ENCODE data around the gene CNNM2. TPM values are rescaled to one million over a fixed set of nuclear protein-coding genes. Genes with fewer than 3 reads are reported as not detected.
A peak's percentile ranks its signal among the peaks of the same experiment; 100 is the strongest.

CNNM2 gene
- total RNA-seq, 2 experiments from 2014 or later = 4.2 to 4.5 TPM

DNA sequence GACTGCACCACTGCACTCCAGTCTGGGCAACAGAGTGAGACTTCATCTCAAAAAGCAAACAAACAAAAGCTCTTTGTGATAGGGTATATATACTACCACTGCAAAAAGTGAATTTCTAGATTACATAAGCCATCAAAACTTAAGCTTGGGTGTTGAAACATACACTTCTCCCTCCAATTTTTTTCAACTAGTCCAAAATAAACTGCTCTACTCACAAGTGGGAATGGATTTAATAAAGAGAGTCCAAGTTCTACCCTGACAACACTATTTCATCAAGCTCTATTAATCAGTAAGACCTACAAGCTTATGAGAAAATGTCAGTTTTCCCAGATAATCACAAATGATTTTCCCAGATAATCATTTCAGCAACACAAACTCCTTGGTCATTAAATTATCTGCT lies 192.3 kb downstream of the CNNM2 start:
- Mint-ChIP-seq H3K36me3 (ENCODE audit: low read depth) (peaks cover 9% of the 10 kb centered on the region), H3K27me3 (no peaks in the 10 kb centered on the region), H3K4me1 (peaks cover 20% of the 10 kb centered on the region), H3K4me3 (no peak overlapping the region), H3K27ac (no peak overlapping the region), H3K9me3 (ENCODE audit: low read depth) (no peaks in the 10 kb centered on the region)
- ChIA-PET CTCF (interaction anchor here (0.9 to 2.7 kb wide), 3 partner anchors 119 to 133 kb away, joined by 3 to 18 read pairs (median 4); partner anchors contain the start of gene RPEL1), POLR2A (no interaction called here)
- ATAC-seq (no peak), DNase-seq (no peak)
- intact Hi-C loops (cut with DNase I, micrococcal nuclease) = loop anchor here in 1 of 2 experiments (5.0 kb wide), 2 partner anchors 82 to 132 kb away; partner anchors contain the start of gene NT5C2

DNA sequence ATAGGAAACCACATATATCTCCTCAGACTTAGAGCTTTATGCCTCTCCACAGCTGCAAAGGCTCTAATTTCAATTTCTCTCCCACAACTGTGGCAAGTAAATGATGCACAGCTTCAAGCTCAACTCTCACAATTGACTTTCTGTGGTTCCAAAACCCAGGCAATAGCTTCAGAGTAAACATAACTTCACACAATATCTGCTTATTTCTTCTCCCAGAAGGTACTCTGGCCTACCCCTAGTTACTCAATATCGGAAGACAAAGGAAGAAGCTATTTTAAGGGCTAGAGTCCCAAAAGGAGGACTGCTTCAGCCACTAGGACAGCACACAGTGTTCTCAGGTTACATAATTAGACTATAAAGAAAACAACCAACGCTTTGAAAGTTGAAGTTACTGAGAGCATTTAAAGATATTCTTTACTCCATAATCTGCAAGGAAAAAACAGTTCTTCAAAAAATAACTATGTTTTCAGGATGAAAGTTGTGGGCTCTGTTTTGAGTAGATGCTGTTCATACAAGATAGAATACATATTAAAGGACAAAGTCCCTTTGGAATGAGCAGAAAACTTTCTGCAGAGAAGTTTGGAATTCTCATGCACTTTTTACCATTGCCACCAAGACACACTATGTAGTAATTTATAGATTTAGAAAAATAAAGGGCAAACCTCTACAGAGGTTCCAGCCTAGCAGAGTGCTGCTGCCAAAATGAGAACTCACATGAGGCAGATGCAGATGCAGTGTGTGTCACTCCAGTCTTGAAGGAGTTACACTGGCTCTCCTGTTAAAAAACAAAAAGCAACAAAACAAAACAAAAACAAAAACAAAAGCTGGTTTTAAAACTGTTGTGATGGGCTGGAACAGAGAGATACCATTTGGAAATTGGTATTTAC lies 193.2 kb downstream of the CNNM2 start:
- Mint-ChIP-seq H3K36me3 (ENCODE audit: low read depth) (peaks cover 9% of the 10 kb centered on the region), H3K4me3 (no peak overlapping the region), H3K27me3 (no peaks in the 10 kb centered on the region), H3K9me3 (ENCODE audit: low read depth) (no peaks in the 10 kb centered on the region), H3K4me1 (peaks cover 20% of the 10 kb centered on the region), H3K27ac (peak overlapping the region; percentile 83)
- ATAC-seq (no peak), DNase-seq (no peak)
- ChIA-PET CTCF (interaction anchor here (0.5 to 2.7 kb wide), 6 partner anchors 33 to 275 kb away, joined by 3 to 18 read pairs (median 4); partner anchors contain the start of genes CYP17A1 and RPEL1), POLR2A (interaction anchor here (0.6 to 1.2 kb wide), 2 partner anchors 81 to 396 kb away, joined by 3 to 4 read pairs; no protein-coding TSS in a partner anchor)
- intact Hi-C loops (cut with DNase I, micrococcal nuclease) = loop anchor here in 1 of 2 experiments (5.0 kb wide), 2 partner anchors 81 to 131 kb away; partner anchors contain the start of gene NT5C2

DNA sequence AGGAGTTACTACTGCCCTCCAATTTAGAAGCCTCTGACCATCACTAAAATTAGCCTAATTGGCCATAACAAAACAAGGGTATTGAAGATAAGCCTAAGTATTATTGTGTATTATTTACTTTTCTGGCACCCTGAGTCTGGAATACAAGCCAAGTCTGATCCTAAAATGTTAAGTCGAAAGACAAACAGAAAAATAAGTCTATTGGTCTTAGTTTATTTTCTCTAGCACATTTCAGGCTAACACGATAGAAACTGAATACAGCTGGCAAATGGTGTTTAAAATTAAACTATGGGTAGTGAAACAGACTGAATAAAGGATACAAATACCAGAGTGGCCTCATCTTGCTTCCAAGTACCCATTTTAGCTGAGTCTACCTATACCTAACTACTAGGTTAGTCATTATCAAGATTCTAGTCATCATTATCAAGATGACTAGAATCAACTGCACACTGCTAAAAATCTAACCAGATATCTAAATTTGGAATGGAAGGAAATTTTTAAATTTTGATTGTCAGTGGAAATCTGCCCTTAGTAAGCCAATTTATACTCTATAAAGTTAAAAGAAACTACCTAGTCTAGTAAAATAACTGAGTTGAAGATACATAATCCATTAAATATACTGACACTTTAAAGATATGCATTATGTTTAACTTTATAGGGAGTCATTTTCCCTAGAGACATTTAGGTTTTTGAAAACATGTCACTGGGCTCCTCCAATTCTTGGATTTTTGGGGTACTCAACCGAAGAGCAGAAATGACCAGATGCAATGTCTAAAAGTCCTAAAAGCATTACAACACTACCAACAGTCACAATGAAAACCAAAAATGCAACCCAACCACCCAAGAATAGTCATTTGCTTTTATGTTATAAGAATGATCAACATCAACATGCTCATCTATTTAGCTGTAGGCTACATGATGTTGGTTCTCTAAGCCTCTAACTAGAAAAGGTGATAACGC lies 194.1 kb downstream of the CNNM2 start:
- Mint-ChIP-seq H3K9me3 (ENCODE audit: low read depth) (no peaks in the 10 kb centered on the region), H3K4me3 (peak overlapping the region; percentile 12), H3K4me1 (peaks cover 20% of the 10 kb centered on the region), H3K27me3 (no peaks in the 10 kb centered on the region), H3K36me3 (ENCODE audit: low read depth) (peaks cover 9% of the 10 kb centered on the region), H3K27ac (peak overlapping the region; percentile 83)
- POLR2A ChIA-PET = interaction anchor here (0.6 to 1.2 kb wide), 4 partner anchors 31 to 436 kb away, joined by 3 to 12 read pairs (median 4); no protein-coding TSS in a partner anchor
- CTCF ChIA-PET = interaction anchor here (0.8 to 2.7 kb wide), 6 partner anchors 11 to 222 kb away, joined by 3 to 18 read pairs (median 3); partner anchors contain the start of gene RPEL1
- peak; percentile 97 for ATAC-seq
- DNase-seq = no peak
- intact Hi-C loops (cut with DNase I, micrococcal nuclease) = loop anchor here in 1 of 2 experiments (5.0 kb wide), 2 partner anchors 80 to 130 kb away; partner anchors contain the start of gene NT5C2

DNA sequence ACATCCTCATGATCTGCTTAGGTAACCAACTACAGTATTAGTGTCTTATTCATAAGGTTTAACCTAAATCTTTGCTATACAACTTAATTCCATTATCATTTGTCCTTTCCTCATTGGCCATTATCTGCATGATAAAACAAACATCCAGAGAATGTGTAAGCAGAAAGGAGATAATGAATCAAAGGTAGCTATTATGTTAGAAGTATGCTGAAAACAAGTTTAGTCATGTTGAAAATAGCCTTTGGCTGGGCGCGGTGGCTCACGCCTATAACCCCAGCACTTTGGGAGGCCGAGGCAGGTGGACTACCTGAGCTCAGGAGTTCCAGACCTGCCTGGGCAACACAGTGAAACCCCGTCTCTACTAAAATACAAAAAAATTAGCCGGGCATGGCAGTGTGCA lies 196.8 kb downstream of the CNNM2 start:
- H3K27ac Mint-ChIP-seq = no peak overlapping the region
- ChIA-PET POLR2A (no interaction called here), CTCF (interaction anchor here (0.6 to 1.3 kb wide), 3 partner anchors 12 to 208 kb away, joined by 3 to 5 read pairs (median 3); no protein-coding TSS in a partner anchor)
- H3K9me3 Mint-ChIP-seq (ENCODE audit: low read depth) = no peaks in the 10 kb centered on the region
- H3K4me3 Mint-ChIP-seq = no peak overlapping the region
- ATAC-seq (no peak), DNase-seq (no peak)
- intact Hi-C loops (cut with DNase I, micrococcal nuclease) = loop anchor here in 1 of 2 experiments (5.0 kb wide), 2 partner anchors 77 to 127 kb away; partner anchors contain the start of gene NT5C2
- peaks cover 20% of the 10 kb centered on the region for H3K4me1 Mint-ChIP-seq
- H3K36me3 Mint-ChIP-seq (ENCODE audit: low read depth) = peaks cover 5% of the 10 kb centered on the region
- H3K27me3 Mint-ChIP-seq = no peaks in the 10 kb centered on the region

DNA sequence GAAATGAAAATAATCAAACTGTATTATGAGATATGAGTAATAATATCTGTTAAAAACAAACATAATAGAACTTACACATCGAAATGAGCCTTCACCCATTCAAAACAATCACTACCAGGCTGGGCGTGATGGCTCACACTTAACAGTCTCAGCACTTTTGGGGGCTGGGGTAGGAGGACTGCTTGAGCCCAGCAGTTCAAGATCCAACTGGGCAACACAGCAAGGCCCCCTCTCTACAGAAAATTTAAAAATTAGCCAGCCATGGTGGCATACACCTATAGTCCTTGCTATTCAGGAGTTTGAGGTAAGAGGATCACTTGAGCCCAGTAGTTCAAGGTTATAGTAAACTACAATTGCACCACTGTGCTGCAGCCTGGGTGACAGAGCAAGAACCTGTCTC lies 199.2 kb downstream of the CNNM2 start:
- POLR2A ChIA-PET = no interaction called here
- intact Hi-C loops (cut with DNase I, micrococcal nuclease) = no loop called here
- CTCF ChIA-PET = interaction anchor here (0.8 to 1.5 kb wide), 2 partner anchors 12 to 19 kb away, joined by 3 to 4 read pairs; no protein-coding TSS in a partner anchor
- no peaks in the 10 kb centered on the region for H3K27me3 Mint-ChIP-seq
- H3K36me3 Mint-ChIP-seq (ENCODE audit: low read depth) = no peaks in the 10 kb centered on the region
- peaks cover 8% of the 10 kb centered on the region for H3K4me1 Mint-ChIP-seq
- no peaks in the 10 kb centered on the region for H3K9me3 Mint-ChIP-seq (ENCODE audit: low read depth)
- no peak overlapping the region for H3K4me3 Mint-ChIP-seq
- ATAC-seq (no peak), DNase-seq (no peak)
- H3K27ac Mint-ChIP-seq = no peak overlapping the region

DNA sequence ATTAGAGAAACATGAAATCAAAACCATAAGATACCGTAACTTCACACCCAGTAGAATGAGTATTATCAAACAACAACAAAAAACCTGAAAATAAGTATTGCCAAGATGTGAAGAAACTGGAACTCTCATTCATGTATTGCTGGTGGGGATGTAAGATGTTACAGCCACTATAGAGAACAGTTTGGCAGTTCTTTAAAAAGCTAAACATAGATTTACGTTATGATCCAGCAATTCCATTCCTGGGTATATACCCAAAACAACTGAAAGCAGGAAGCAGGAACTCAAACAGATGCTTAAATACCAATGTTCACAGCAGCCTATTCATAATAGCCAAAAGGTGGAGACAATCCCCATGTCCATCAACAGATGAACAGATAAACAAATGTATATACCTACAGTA lies 202.5 kb downstream of the CNNM2 start:
- intact Hi-C loops (cut with DNase I, micrococcal nuclease) = no loop called here
- no peak overlapping the region for H3K27ac Mint-ChIP-seq
- DNase-seq (no peak), ATAC-seq (no peak)
- H3K36me3 Mint-ChIP-seq (ENCODE audit: low read depth) = peaks cover 5% of the 10 kb centered on the region
- POLR2A ChIA-PET = no interaction called here
- peaks cover 21% of the 10 kb centered on the region for H3K4me1 Mint-ChIP-seq
- CTCF ChIA-PET = interaction anchor here (0.6 to 0.7 kb wide), 2 partner anchors 62 to 134 kb away, joined by 4 read pairs; no protein-coding TSS in a partner anchor
- H3K9me3 Mint-ChIP-seq (ENCODE audit: low read depth) = no peaks in the 10 kb centered on the region
- no peaks in the 10 kb centered on the region for H3K27me3 Mint-ChIP-seq
- no peak overlapping the region for H3K4me3 Mint-ChIP-seq

DNA sequence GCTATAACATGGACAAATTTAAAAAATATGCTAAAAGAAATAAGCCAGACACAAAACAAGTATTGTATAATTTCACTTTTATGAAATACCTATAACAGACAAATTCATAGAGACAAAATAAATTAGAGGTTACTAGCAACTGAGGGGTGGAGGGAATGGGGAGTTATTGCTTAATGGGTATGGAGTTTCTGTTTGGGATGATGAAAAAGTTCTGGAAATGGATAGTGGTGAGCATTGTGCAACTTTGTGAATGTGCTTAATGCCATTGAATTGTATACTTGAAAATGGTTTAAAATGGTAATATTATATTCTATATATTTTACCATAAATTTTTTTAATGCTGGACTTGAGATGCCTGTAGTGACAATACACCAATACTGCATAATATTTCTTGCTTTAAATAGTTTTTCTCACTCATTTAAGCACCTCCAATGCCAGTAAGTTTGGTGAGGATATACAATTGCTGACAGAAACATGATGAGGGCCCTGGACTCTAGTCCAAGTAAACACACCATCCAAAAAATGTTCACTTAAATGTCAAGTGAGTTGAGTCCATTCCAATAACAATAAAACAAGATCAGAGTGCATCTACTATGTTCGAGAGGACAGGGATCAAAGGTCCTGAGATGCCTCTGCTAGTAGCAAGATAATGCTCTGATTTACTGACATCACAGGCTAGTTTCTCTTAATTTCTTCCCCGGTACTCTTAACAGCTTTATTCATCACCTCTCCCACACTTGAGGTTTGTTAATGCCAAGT lies 203.1 kb downstream of the CNNM2 start:
- Mint-ChIP-seq H3K36me3 (ENCODE audit: low read depth) (peaks cover 5% of the 10 kb centered on the region), H3K4me1 (peaks cover 26% of the 10 kb centered on the region), H3K4me3 (no peak overlapping the region), H3K9me3 (ENCODE audit: low read depth) (no peaks in the 10 kb centered on the region), H3K27ac (no peak overlapping the region), H3K27me3 (no peaks in the 10 kb centered on the region)
- DNase-seq = no peak
- ATAC-seq = no peak
- CTCF ChIA-PET = no interaction called here
- POLR2A ChIA-PET = no interaction called here
- intact Hi-C loops (cut with DNase I, micrococcal nuclease) = no loop called here

DNA sequence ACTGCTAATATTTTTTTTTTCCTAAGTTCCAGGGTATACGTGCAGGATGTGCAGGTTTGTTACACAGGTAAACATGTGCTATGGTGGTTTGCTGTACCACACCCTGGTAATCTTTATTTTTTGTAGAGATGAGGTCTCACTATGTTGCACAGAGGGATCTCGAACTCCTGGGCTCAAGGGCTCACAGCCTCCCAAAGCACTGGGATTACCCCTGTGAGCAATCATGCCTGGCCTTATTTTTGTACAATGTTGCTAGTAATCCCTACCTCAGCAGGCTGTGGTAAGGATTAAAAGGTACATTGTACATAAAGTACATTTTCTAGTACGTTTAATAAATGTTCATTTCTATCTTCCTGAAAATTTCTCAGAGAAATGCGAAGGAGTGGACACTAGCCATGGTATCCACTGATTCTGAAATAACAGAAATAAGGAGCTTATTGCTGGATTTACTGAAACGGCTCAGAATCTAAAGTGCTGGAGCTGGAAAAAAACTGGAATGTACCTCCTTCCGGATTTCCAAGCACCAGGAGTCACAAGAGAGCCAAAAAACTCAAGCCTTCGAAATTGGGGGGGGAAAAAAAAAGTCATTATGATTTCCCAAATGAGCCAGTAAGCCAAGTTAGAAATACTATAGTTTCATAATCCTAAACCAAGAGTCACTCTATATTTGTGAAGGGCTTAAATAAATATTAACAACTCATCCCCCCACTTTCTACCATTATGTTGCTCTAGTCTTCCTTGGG lies 205.4 kb downstream of the CNNM2 start:
- no peak for ATAC-seq
- Mint-ChIP-seq H3K9me3 (ENCODE audit: low read depth) (no peaks in the 10 kb centered on the region), H3K4me3 (no peak overlapping the region), H3K4me1 (peaks cover 26% of the 10 kb centered on the region), H3K27me3 (no peaks in the 10 kb centered on the region), H3K36me3 (ENCODE audit: low read depth) (peaks cover 5% of the 10 kb centered on the region), H3K27ac (no peak overlapping the region)
- intact Hi-C loops (cut with DNase I, micrococcal nuclease) = no loop called here
- CTCF ChIA-PET = interaction anchor here (1.1 kb wide), 1 partner anchor 11 kb away, joined by 4 read pairs; no protein-coding TSS in a partner anchor
- POLR2A ChIA-PET = no interaction called here
- DNase-seq = no peak

DNA sequence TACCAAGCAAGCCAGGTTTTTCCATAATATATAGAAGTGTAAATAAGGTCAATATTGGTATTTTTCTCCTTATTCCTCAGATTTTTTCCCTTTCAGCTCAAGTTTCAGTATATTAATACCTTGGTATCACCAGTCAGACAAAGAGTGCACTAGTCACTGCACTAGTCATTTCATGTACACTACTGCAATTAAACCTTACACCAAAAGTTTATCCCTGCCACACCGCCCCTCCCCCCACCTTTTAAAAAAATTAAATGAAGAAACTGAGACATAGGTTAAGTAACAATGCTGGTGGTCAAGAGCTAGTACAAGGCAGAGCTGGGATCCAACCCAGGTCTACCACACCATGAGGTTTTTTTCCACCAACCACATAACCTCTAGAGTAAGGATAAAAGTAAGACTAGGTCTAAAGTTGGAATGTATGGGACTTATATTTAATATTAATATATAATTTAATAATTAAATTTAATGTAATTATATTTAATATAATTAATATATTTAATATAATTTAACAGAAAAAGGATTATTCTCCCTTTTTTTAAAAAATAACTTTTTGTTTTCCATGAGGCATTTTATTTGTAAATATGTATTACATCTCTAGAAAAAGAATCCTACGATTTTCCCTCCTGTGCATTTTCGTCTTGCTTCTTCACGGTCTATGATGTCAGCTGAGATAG lies 206.5 kb downstream of the CNNM2 start:
- H3K4me1 Mint-ChIP-seq = peaks cover 26% of the 10 kb centered on the region
- H3K27ac Mint-ChIP-seq = no peak overlapping the region
- peak; percentile 63 for ATAC-seq
- H3K27me3 Mint-ChIP-seq = no peaks in the 10 kb centered on the region
- ChIA-PET CTCF (interaction anchor here (0.6 to 1.2 kb wide), 2 partner anchors 11 to 120 kb away, joined by 3 read pairs; no protein-coding TSS in a partner anchor), POLR2A (no interaction called here)
- H3K4me3 Mint-ChIP-seq = no peak overlapping the region
- peaks cover 5% of the 10 kb centered on the region for H3K36me3 Mint-ChIP-seq (ENCODE audit: low read depth)
- intact Hi-C loops (cut with DNase I, micrococcal nuclease) = no loop called here
- no peaks in the 10 kb centered on the region for H3K9me3 Mint-ChIP-seq (ENCODE audit: low read depth)
- peak; percentile 51 for DNase-seq

Data from activated CD4-positive, alpha-beta T cell treated with anti-CD3 and anti-CD28 coated beads for 36 hours (primary cell).